H1 (cell line): ENCODE results near the gene POLE4. TPM values are rescaled to one million over a fixed set of nuclear protein-coding genes. Genes with fewer than 3 reads are reported as not detected.

Experiments
- CTCF ChIA-PET: fragments of 300-600 bp; sonication (Branson Sonifier 250); formaldehyde crosslinking; loops from one replicate; lab custom pipeline; 2021; ENCODE audit not compliant: partially characterized antibody; lab: Charles Lee
- POLR2A ChIA-PET: fragments of 300-600 bp; sonication (Branson Sonifier 250); formaldehyde crosslinking; loops from one replicate; lab custom pipeline; 2021; ENCODE audit warnings: inconsistent platforms; ENCODE audit not compliant: partially characterized antibody; lab: Charles Lee
- DNase-seq, 2 experiments: peaks; one replicate each; pipeline versions ENCODE4 v3.0.0 to v3.0.0-alpha.2; 2010 to 2022; ENCODE audit warnings: low spot score in 2 of 2, low read depth in 1 of 2, mixed read lengths in 1 of 2
- FAIRE-seq: peaks from 2 replicates; lab custom pipeline; 2011; peaks lifted over from hg19 to GRCh38; lab: Jason Lieb, UNC
- H2AFZ ChIP-seq: 2 replicates; pipeline ENCODE4 v1.8.1; 2012; ENCODE audit warnings: low read length, inconsistent platforms
- H2AK5ac ChIP-seq: 2 replicates; pipeline ENCODE4 v1.6.1; 2013; ENCODE audit warnings: low read depth, low read length
- H2BK120ac ChIP-seq: replicated peaks from 2 replicates; pipeline ENCODE3; 2013; ENCODE audit warnings: low read depth, low read length, inconsistent platforms
- H2BK12ac ChIP-seq: 2 replicates; pipeline ENCODE4 v1.6.1; 2013; ENCODE audit warnings: low read depth, low read length
- H2BK15ac ChIP-seq: 2 replicates; pipeline ENCODE4 v1.6.1; 2013; ENCODE audit warnings: low read length
- H2BK20ac ChIP-seq: 2 replicates; pipeline ENCODE4 v1.6.1; 2013; ENCODE audit warnings: low read length
- H2BK5ac ChIP-seq: 2 replicates; pipeline ENCODE4 v1.6.1; 2013; ENCODE audit warnings: low read depth, low read length
- H3K14ac ChIP-seq: 2 replicates; pipeline ENCODE4 v1.6.1; 2013; ENCODE audit warnings: inconsistent platforms; ENCODE audit not compliant: insufficient read length
- H3K18ac ChIP-seq: 2 replicates; pipeline ENCODE4 v1.6.1; 2013; ENCODE audit warnings: low read length; ENCODE audit errors: extremely low read depth
- H3K23ac ChIP-seq: 2 replicates; pipeline ENCODE4 v1.6.1; 2013; ENCODE audit warnings: inconsistent platforms; ENCODE audit not compliant: insufficient read length
- H3K23me2 ChIP-seq: 2 replicates; pipeline ENCODE4 v1.6.1; 2013; ENCODE audit warnings: low read depth, low read length
- H3K27ac ChIP-seq: 2 replicates; pipeline ENCODE4 v1.6.1; 2011; ENCODE audit warnings: low read depth, low read length, inconsistent platforms
- H3K27me3 ChIP-seq, 4 experiments: replicated peaks in 1 of 4; 1 replicate in 1 of 4; 2 replicates in 3 of 4; pipeline versions ENCODE4 v1.6.1 to v1.8.1; 2011 to 2013; ENCODE audit warnings: low read length in 3 of 4, mild to moderate bottlenecking in 3 of 4, inconsistent platforms in 2 of 4, mixed read lengths in 2 of 4, moderate library complexity in 1 of 4; ENCODE audit not compliant: control insufficient read depth in 3 of 4, insufficient read depth in 3 of 4; ENCODE audit errors: extremely low read depth in 1 of 4
- H3K36me3 ChIP-seq, 4 experiments: 2 replicates each; pipeline versions ENCODE4 v1.6.1 to v1.8.1; 2011 to 2013; ENCODE audit warnings: mild to moderate bottlenecking in 4 of 4, low read length in 3 of 4, moderate library complexity in 2 of 4, control low read depth in 1 of 4, inconsistent platforms in 1 of 4; ENCODE audit not compliant: insufficient read depth in 4 of 4, control insufficient read depth in 2 of 4
- H3K4ac ChIP-seq: replicated peaks from 2 replicates; pipeline ENCODE3; 2013; ENCODE audit warnings: low read length, low read depth, mixed read lengths, inconsistent platforms; ENCODE audit not compliant: insufficient read length
- H3K4me1 ChIP-seq, 4 experiments: replicated peaks in 1 of 4; 1 replicate in 1 of 4; 2 replicates in 3 of 4; pipeline versions ENCODE4 v1.6.1 to v1.8.1; 2011 to 2013; ENCODE audit warnings: low read length in 3 of 4, inconsistent platforms in 2 of 4, mixed read lengths in 1 of 4; ENCODE audit not compliant: insufficient read depth in 4 of 4, control insufficient read depth in 3 of 4
- H3K4me2 ChIP-seq, 2 experiments: 2 replicates each; pipeline versions ENCODE4 v1.6.1 to v1.8.1; 2011 to 2013; ENCODE audit warnings: low read depth in 2 of 2, low read length in 2 of 2, control low read depth in 1 of 2, inconsistent platforms in 1 of 2, mild to moderate bottlenecking in 1 of 2; ENCODE audit not compliant: insufficient read depth in 1 of 2
- H3K4me3 ChIP-seq, 4 experiments: fragments of 200-600, 300-600 bp in 1 of 4; sonication (generic), shearing (Covaris generic), sonication (Bioruptor Twin) in 1 of 4; 2 replicates each; pipeline versions ENCODE4 v1.5.1 to v1.8.1; 2011 to 2016; ENCODE audit warnings: low read length in 4 of 4, low read depth in 3 of 4, control low read depth in 2 of 4, inconsistent platforms in 2 of 4, mild to moderate bottlenecking in 2 of 4, mixed read lengths in 1 of 4, moderate library complexity in 1 of 4; ENCODE audit not compliant: insufficient read depth in 2 of 4; ENCODE audit errors: extremely low read depth in 1 of 4
- H3K56ac ChIP-seq: replicated peaks from 2 replicates; pipeline ENCODE3; 2013; ENCODE audit warnings: low read depth, mild to moderate bottlenecking, mixed read lengths, low read length, inconsistent platforms; ENCODE audit not compliant: insufficient read length
- H3K79me1 ChIP-seq: 2 replicates; pipeline ENCODE4 v1.6.1; 2013; ENCODE audit warnings: low read depth, low read length, control low read depth
- H3K79me2 ChIP-seq, 2 experiments: 2 replicates each; pipeline versions ENCODE4 v1.6.1 to v1.8.1; 2012 to 2013; ENCODE audit warnings: low read length in 2 of 2, mild to moderate bottlenecking in 2 of 2, inconsistent platforms in 1 of 2; ENCODE audit not compliant: insufficient read depth in 2 of 2, control insufficient read depth in 1 of 2
- H3K9ac ChIP-seq, 4 experiments: replicated peaks in 1 of 4; 1 replicate in 1 of 4; 2 replicates in 3 of 4; pipeline versions ENCODE4 v1.6.1 to v1.8.1; 2011 to 2013; ENCODE audit warnings: low read depth in 3 of 4, low read length in 3 of 4, control low read depth in 2 of 4, mild to moderate bottlenecking in 2 of 4, moderate library complexity in 2 of 4, inconsistent platforms in 1 of 4; ENCODE audit errors: extremely low read depth in 1 of 4
- H3K9me3 ChIP-seq, 2 experiments: 2 replicates each; pipeline versions ENCODE4 v1.6.1 to v1.8.1; 2012 to 2013; ENCODE audit warnings: mild to moderate bottlenecking in 2 of 2, moderate library complexity in 2 of 2, control low read depth in 1 of 2, inconsistent platforms in 1 of 2, low read depth in 1 of 2, low read length in 1 of 2, mixed read lengths in 1 of 2; ENCODE audit not compliant: insufficient read depth in 2 of 2
- H4K20me1 ChIP-seq, 2 experiments: replicated peaks in 1 of 2; 2 replicates each; pipeline versions ENCODE3 to v1.8.1; 2011 to 2013; ENCODE audit warnings: inconsistent platforms in 2 of 2, low read length in 2 of 2, mild to moderate bottlenecking in 1 of 2; ENCODE audit not compliant: insufficient read depth in 2 of 2, control insufficient read depth in 1 of 2
- H4K5ac ChIP-seq: 2 replicates; pipeline ENCODE4 v1.6.1; 2013; ENCODE audit warnings: low read length, low read depth, mixed read lengths, inconsistent platforms; ENCODE audit not compliant: insufficient read length
- H4K8ac ChIP-seq: 2 replicates; pipeline ENCODE4 v1.8.0; 2013; ENCODE audit warnings: mild to moderate bottlenecking, moderate library complexity, low read length, inconsistent platforms; ENCODE audit not compliant: insufficient read depth; ENCODE audit errors: extremely low read depth
- H4K91ac ChIP-seq: replicated peaks from 2 replicates; pipeline ENCODE3; 2013; ENCODE audit warnings: low read length, mixed read lengths, inconsistent platforms; ENCODE audit not compliant: insufficient read length
- BACH1 ChIP-seq: IDR thresholded peaks from 2 replicates; pipeline ENCODE4 v1.6.1; 2012; ENCODE audit warnings: low read length, improper control_type of control experiment
- CHD1 ChIP-seq: IDR thresholded peaks from 2 replicates; pipeline ENCODE4 v1.6.1; 2012; ENCODE audit warnings: low read depth, low read length, improper control_type of control experiment
- HDAC2 ChIP-seq, 2 experiments: fragments of 300-600 bp in 1 of 2; sonication (generic) in 1 of 2; IDR thresholded peaks; 2 replicates each; pipeline ENCODE4 v1.6.1; 2011 to 2012; ENCODE audit warnings: low read depth in 2 of 2, low read length in 2 of 2, mild to moderate bottlenecking in 2 of 2, moderate library complexity in 2 of 2, borderline replicate concordance in 1 of 2, inconsistent platforms in 1 of 2
- RXRA ChIP-seq: IDR thresholded peaks from 2 replicates; pipeline ENCODE4 v1.6.1; 2011; ENCODE audit warnings: low read depth, mild to moderate bottlenecking, low read length, moderate library complexity; ENCODE audit not compliant: insufficient read depth
- SAP30 ChIP-seq: fragments of 300-600 bp; sonication (generic); IDR thresholded peaks from 2 replicates; pipeline ENCODE4 v1.7.1; 2012; ENCODE audit warnings: low read length, moderate library complexity, mild to moderate bottlenecking, inconsistent platforms; ENCODE audit not compliant: insufficient read depth, insufficient replicate concordance
- SIRT6 ChIP-seq: IDR thresholded peaks from one replicate; pipeline ENCODE4 v1.7.1; 2012; ENCODE audit warnings: low read length, inconsistent platforms
- SP2 ChIP-seq: IDR thresholded peaks from 2 replicates; pipeline ENCODE4 v1.6.1; 2012; ENCODE audit warnings: mild to moderate bottlenecking, low read length, inconsistent platforms
- SRF ChIP-seq: IDR thresholded peaks from 2 replicates; pipeline ENCODE4 v1.6.1; 2011; ENCODE audit warnings: mild to moderate bottlenecking, low read depth, low read length, moderate library complexity
- WGBS, 2 experiments: shearing (Covaris generic) in 1 of 2; methylation state at CpG; one replicate each; pipeline versions ENCODE4 v1.1.6 to v1.1.7; 2013 to 2015; ENCODE audit warnings: low lambda C conversion rate in 2 of 2, mixed read lengths in 2 of 2, inconsistent platforms in 1 of 2, low coverage in 1 of 2, missing lambda C conversion rate in 1 of 2; ENCODE audit not compliant: insufficient replicate concordance in 2 of 2, insufficient coverage in 1 of 2, insufficient read length in 1 of 2; ENCODE audit errors: extremely low coverage in 1 of 2, missing lambda C conversion rate in 1 of 2; 5-methylcytosine and 5-hydroxymethylcytosine counted together
- polyA plus RNA-seq, 7 experiments: library from polyadenylated mRNA; depleted of rRNA in 3 of 7; stranded (reverse) in 5 of 7; unstranded in 2 of 7; fragments of >200 nt in 5 of 7; fragments of 200-250 nt in 2 of 7; gene quantifications; 1 replicate in 5 of 7; 2 replicates in 1 of 7; 4 replicates in 1 of 7; pipeline versions ENCODE4 v1.2.1 to v1.2.3, GENCODE V29; 2011 to 2013; ENCODE audit warnings: missing spikeins in 2 of 7, mixed read lengths in 2 of 7
- total RNA-seq: library from RNA; stranded (reverse); fragmentation: NEBNext Ultra II Directional; extraction: Animal tissue kit (Norgen Biotek cat#: 25700); gene quantifications from 2 replicates; pipeline ENCODE4 v1.2.1, GENCODE V29; 2021
- TF ChIP-seq, protein P1 (sequence below): IDR thresholded peaks from 2 replicates; pipeline ENCODE4 v1.6.1; 2011; ENCODE audit warnings: low read depth, mild to moderate bottlenecking, low read length; ENCODE audit not compliant: insufficient read depth
- TF ChIP-seq, protein P2 (sequence below): IDR thresholded peaks from 2 replicates; pipeline ENCODE4 v1.6.1; 2012; ENCODE audit warnings: low read length, inconsistent platforms
- TF ChIP-seq, protein P3 (sequence below): IDR thresholded peaks from 2 replicates; pipeline ENCODE4 v1.6.1; 2011; ENCODE audit warnings: low read length, improper control_type of control experiment

The POLE4 gene
- total and polyA plus RNA-seq, 2 of the 8 experiments (the other 6 are each of a cell fraction or from before 2014, with no cell fraction given), result 16.7 to 44.7 TPM

DNA sequence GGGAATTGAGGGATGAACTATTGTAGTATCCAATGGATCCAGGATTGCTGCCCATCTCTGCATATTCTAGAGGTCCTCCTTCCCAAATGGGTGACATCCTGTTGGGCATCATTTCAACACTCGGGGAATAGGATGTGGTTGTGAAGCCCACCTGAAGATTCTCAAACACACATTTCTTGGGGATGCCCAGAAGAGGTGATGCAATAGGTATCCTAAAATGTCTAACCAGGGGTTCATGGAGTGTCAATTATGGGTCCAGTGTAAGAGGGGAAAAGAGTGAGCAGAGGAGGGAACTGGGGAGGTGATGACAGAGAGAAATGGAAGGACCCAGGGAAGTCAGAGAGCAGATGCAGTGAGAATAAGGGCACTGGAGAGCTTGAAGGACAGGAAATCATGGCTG lies 52.1 kb downstream of the POLE4 start:
- Histone ChIP-seq H3K4me1 (no peaks in the 10 kb centered on the region), H3K4me2 (no peak overlapping the region), H3K79me1 (no peaks in the 10 kb centered on the region), H3K36me3 (no peaks in the 10 kb centered on the region), H3K23me2 (no peaks in the 10 kb centered on the region), H3K56ac (no peak overlapping the region), H2BK120ac (no peak overlapping the region), H3K27me3 (no peaks in the 10 kb centered on the region), H2AFZ (no peak overlapping the region), H3K9me3 (no peaks in the 10 kb centered on the region), H4K8ac (no peak overlapping the region), H2AK5ac (no peak overlapping the region), H3K23ac (no peak overlapping the region), H4K20me1 (no peaks in the 10 kb centered on the region), H3K27ac (no peak overlapping the region), H2BK5ac (no peak overlapping the region), H3K4me3 (no peak overlapping the region), H3K9ac (no peak overlapping the region), H2BK12ac (no peak overlapping the region), H3K79me2 (no peaks in the 10 kb centered on the region), H4K5ac (no peak overlapping the region), H4K91ac (no peak overlapping the region), H3K14ac (no peak overlapping the region), H3K18ac (no peak overlapping the region), H2BK20ac (no peak overlapping the region), H3K4ac (no peak overlapping the region), H2BK15ac (no peak overlapping the region)
- no peak for DNase-seq
- WGBS, 2 experiments, result 95% methylated on average over 1 of the region's 1 CpG; no CpG with 5 or more reads in 1 of the 2 experiments
- ChIA-PET POLR2A (interaction anchor here (1.2 kb wide), 1 partner anchor 170 kb away, joined by 3 read pairs; no protein-coding TSS in a partner anchor), CTCF (no interaction called here)
- no peak for FAIRE-seq
- TF ChIP-seq, protein P1, sequence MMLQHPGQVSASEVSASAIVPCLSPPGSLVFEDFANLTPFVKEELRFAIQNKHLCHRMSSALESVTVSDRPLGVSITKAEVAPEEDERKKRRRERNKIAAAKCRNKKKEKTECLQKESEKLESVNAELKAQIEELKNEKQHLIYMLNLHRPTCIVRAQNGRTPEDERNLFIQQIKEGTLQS, result no peak
- no peak for TF ChIP-seq SP2
- no peak for TF ChIP-seq SIRT6
- TF ChIP-seq BACH1, result no peak
- no peak for TF ChIP-seq RXRA
- TF ChIP-seq, protein P2, sequence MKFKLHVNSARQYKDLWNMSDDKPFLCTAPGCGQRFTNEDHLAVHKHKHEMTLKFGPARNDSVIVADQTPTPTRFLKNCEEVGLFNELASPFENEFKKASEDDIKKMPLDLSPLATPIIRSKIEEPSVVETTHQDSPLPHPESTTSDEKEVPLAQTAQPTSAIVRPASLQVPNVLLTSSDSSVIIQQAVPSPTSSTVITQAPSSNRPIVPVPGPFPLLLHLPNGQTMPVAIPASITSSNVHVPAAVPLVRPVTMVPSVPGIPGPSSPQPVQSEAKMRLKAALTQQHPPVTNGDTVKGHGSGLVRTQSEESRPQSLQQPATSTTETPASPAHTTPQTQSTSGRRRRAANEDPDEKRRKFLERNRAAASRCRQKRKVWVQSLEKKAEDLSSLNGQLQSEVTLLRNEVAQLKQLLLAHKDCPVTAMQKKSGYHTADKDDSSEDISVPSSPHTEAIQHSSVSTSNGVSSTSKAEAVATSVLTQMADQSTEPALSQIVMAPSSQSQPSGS, result no peak
- TF ChIP-seq, protein P3, sequence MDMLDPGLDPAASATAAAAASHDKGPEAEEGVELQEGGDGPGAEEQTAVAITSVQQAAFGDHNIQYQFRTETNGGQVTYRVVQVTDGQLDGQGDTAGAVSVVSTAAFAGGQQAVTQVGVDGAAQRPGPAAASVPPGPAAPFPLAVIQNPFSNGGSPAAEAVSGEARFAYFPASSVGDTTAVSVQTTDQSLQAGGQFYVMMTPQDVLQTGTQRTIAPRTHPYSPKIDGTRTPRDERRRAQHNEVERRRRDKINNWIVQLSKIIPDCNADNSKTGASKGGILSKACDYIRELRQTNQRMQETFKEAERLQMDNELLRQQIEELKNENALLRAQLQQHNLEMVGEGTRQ, result no peak
- no peak for TF ChIP-seq SAP30
- TF ChIP-seq SRF, result no peak
- no peak for TF ChIP-seq CHD1
- TF ChIP-seq HDAC2 (IDR thresholded peaks at IDR 0.05; ENCODE audit: borderline replicate concordance in 1 of 2, low read depth in 2 of 2, low read length in 2 of 2), result no peak
